Measurements from ENCODE around the gene NXPH3. TPM values are rescaled to one million over a fixed set of nuclear protein-coding genes. Genes with fewer than 3 reads are reported as not detected.

The NXPH3 gene
- total RNA-seq, 4 donors from 2014 or later: 0.83 to 2.1 (median 0.94) TPM; not detected in 1

GRCh38 chr17:49616601-49617131 is 41.0 kb downstream of the NXPH3 start:
- no peaks in the 10 kb centered on the region for H3K27me3 ChIP-seq
- H3K9me3 ChIP-seq: no peaks in the 10 kb centered on the region
- H3K4me1 ChIP-seq: peaks cover 0 to 6% (median 0%) of the 10 kb centered on the region in 4 donors
- TF ChIP-seq CTCF (IDR thresholded peaks at IDR 0.05): no peak
- no peak for TF ChIP-seq POLR2A (IDR thresholded peaks at IDR 0.05)
- peak overlapping the region in 2 of 4 donors; percentile 28 to 29 for H3K27ac ChIP-seq
- H3K4me3 ChIP-seq: no peak overlapping the region
- H3K36me3 ChIP-seq: peaks cover 0 to 79% (median 0%) of the 10 kb centered on the region in 3 donors
- no peak for DNase-seq

DNA sequence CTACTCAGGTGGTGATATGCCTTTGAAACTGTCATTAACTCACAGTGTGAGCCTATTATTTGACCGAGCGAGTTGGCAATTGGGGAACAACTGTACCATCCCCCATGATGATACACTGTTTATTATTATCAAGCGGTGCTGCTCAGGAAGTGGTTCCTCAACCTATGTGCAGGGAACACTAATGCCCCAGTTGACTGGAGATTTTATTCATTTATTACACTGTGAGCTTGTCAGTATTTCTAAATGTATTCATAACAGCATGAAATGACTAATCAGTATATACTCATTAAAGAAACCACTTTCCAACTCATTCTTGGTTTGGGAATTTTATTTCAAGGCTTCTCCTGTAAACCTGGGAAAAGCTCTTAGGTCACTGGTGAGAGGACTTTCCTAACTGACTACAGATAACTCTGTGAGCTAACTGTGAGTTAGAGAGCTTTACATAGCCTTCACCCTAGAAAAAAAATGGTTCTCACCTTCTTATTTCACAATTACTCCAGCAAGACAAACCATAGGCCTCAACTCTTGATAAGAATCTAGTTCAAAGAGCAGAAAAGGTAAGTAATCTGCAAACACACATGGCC is 42.4 kb downstream of the NXPH3 start:
- Histone ChIP-seq H3K36me3 (peaks cover 0 to 86% (median 0%) of the 10 kb centered on the region in 3 donors), H3K4me3 (no peak overlapping the region), H3K27ac (peak overlapping the region in 2 of 4 donors; percentile 6 to 7), H3K27me3 (no peaks in the 10 kb centered on the region), H3K4me1 (peaks cover 0 to 6% (median 0%) of the 10 kb centered on the region in 4 donors), H3K9me3 (no peaks in the 10 kb centered on the region)
- DNase-seq: no peak
- TF ChIP-seq CTCF (IDR thresholded peaks at IDR 0.05) (no peak), POLR2A (IDR thresholded peaks at IDR 0.05) (no peak)

DNA sequence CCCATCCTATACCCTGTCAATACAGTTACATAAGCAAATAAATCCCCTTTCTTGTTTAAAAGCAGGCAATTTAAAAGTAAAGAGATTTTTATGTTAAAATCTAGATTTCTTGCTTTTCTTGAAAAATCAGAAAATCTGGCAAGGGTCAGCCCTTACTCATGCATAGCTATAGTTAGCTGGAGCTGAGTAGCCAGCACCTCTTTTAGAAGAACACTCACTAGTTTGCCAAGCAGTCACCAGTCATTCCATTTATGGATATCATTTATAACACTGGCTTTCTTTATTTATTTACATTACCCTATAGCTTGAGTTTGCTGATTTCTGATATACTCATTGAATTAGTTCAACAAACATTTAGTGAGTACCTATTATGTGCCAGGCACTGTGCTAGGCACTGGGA is 45.7 kb downstream of the NXPH3 start:
- H3K4me1 ChIP-seq: peaks cover 0 to 6% (median 0%) of the 10 kb centered on the region in 4 donors
- peak overlapping the region in 1 of 4 donors; percentile 41 for H3K27ac ChIP-seq
- H3K4me3 ChIP-seq: no peak overlapping the region
- H3K9me3 ChIP-seq: no peaks in the 10 kb centered on the region
- no peak for DNase-seq
- TF ChIP-seq POLR2A (IDR thresholded peaks at IDR 0.05): no peak
- TF ChIP-seq CTCF (IDR thresholded peaks at IDR 0.05): no peak
- H3K36me3 ChIP-seq: peaks cover 0 to 71% (median 0%) of the 10 kb centered on the region in 3 donors
- H3K27me3 ChIP-seq: no peaks in the 10 kb centered on the region

GRCh38 chr17:49621946-49622529 is 46.4 kb downstream of the NXPH3 start:
- Histone ChIP-seq H3K27me3 (no peaks in the 10 kb centered on the region), H3K36me3 (peaks cover 0 to 65% (median 0%) of the 10 kb centered on the region in 3 donors), H3K4me3 (no peak overlapping the region), H3K4me1 (peaks cover 0 to 6% (median 0%) of the 10 kb centered on the region in 4 donors), H3K27ac (no peak overlapping the region), H3K9me3 (no peaks in the 10 kb centered on the region)
- TF ChIP-seq POLR2A (IDR thresholded peaks at IDR 0.05): no peak
- no peak for TF ChIP-seq CTCF (IDR thresholded peaks at IDR 0.05)
- DNase-seq: no peak

- H3K27ac ChIP-seq: no peak overlapping the region
- DNase-seq: no peak
- TF ChIP-seq CTCF (IDR thresholded peaks at IDR 0.05) (no peak), POLR2A (IDR thresholded peaks at IDR 0.05) (no peak)
- H3K36me3 ChIP-seq: peaks cover 0 to 36% (median 0%) of the 10 kb centered on the region in 3 donors
- H3K4me3 ChIP-seq: no peak overlapping the region
- H3K9me3 ChIP-seq: no peaks in the 10 kb centered on the region
- H3K4me1 ChIP-seq: peaks cover 0 to 5% (median 0%) of the 10 kb centered on the region in 4 donors
- no peaks in the 10 kb centered on the region for H3K27me3 ChIP-seq
Measured at GRCh38 chr17:49624896-49625295, 49.2 kb downstream of the NXPH3 start.

Measured in Peyer's patch (tissue), 4 donors.